Measurements from ENCODE around the gene VPS72.

Gene VPS72

GRCh38 chr1:151171190-151171589 is 18.8 kb downstream of the VPS72 start:
- TF ChIP-seq CTCF (IDR thresholded peaks at IDR 0.05) = no peak

DNA sequence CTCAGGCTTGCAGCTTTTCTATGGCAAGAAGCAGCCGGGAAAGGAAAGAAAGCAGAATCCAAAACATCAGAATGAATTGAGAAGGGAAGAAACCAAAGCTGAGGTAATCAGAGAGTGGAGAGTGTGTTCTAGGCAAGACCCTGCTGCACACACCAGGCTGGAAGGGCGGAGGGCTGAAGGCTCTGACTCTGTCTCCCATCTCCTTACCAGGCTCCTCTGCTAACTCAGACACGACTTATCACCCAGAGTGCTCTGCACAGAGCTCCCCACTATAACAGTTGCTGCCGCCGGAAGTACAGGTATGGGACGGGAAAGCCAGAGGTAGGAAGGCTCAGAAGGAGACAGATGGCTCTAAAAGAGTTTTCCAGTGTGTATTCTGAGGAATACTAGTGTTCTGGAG is 22.9 kb downstream of the VPS72 start:
- TF ChIP-seq CTCF (IDR thresholded peaks at IDR 0.05) = no peak

GRCh38 chr1:151166505-151166956 is 23.5 kb downstream of the VPS72 start:
- TF ChIP-seq CTCF (IDR thresholded peaks at IDR 0.05) = no peak

DNA sequence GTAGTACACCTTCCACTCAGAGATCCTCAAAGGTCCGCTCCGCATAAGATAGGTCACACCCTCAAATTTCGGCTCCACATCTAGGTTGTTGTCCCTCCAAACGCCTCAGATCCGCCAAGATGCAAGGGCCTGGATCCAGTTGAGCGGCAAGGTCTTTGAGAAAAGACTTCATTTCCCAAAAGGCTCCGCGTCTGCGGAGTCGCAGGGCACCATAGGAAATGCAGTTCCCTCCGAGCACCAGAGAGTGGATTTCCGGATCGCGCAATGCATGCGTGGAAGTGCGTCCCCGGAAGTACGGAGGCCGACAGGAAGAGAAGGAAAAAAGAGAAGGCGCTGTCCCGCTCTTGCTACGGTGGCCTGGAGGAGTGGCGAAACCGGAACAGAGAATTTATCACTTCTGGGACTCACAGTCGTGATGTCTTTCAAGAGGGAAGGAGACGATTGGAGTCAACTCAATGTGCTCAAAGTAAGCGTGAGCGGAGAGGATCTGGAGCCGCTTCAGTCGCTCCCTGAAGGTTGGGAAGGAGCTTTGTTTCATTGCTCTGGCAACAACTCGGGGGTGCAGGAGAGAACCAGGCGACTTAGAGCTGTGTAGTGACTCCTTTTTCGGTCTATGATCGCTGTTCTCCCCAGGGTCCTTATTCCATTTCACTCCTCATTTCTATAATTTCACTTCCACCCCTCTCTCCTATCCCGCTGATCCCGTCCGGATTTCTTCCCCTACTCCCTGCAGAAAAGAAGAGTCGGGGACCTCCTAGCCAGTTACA is 24.1 kb downstream of the VPS72 start, which contains the start of the genes LYSMD1 and SCNM1:
Gene LYSMD1, minus strand, starts transcription at position 165 of the 767 bp plus-strand sequence. CDS start 644 bp downstream, outside the sequence.
Gene SCNM1, plus strand, starts transcription at position 407 of the 767 bp plus-strand sequence. Its CDS starts 9 bp downstream, at position 416.
- no peak for TF ChIP-seq CTCF (IDR thresholded peaks at IDR 0.05)

DNA sequence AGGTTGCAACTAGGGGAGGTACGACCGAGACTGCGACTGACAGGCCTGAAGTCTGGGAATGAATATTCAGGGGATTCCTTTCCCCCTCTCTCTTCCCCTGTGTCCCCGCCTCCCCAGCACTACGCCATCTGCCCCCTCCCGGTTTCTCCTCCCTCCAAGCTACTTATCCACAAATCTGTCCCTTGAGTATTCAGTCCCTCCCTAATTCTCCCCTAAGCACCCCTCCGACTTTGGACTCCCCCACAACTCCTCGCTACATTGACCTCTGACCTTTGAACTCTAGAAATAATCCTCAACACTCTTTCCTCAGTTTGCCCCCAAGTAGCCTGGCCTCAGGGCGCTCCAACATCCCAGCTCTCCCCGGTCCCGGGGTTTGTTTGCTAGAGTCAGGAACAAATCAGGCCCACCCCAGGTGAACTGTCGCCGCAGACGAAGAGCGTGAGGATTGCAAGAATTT is 24.7 kb downstream of the VPS72 start:
- no peak for TF ChIP-seq CTCF (IDR thresholded peaks at IDR 0.05)

DNA sequence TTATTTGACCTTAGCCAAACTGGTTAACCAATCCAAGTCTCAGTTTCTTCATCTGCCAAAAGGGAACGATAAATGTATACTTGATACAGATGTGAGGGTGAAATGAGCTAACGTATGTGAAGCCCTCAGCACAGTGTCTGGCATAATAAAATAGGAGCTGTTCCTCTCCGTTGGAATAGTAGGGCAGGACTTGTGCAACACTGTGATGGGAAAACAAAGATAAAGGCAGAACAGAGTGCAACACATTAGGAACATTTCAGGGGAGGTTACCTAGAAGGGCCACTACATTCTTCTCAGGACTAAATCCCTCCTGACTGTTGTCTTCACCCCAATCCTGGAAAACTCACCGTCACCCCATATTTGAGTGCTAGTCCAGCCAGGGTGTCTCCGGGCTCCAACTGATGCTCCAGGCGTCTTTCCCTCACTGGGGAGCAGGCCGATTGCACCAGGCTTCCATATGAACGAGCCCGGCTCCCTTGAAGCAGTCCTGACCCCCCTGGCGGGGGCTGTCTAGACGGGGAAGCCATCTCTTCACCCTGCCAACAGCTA is 25.2 kb downstream of the VPS72 start:
- TF ChIP-seq CTCF (IDR thresholded peaks at IDR 0.05) = no peak

GRCh38 chr1:151159373-151159772 is 30.6 kb downstream of the VPS72 start:
- TF ChIP-seq CTCF (IDR thresholded peaks at IDR 0.05) = no peak
